H1 (cell line): Measurements from ENCODE around the gene BCHE. TPM values are rescaled to one million over a fixed set of nuclear protein-coding genes. Genes with fewer than 3 reads are reported as not detected.

Experiments used
- CTCF ChIA-PET: fragments of 300-600 bp; sonication (Branson Sonifier 250); formaldehyde crosslinking; loops from one replicate; lab custom pipeline; 2021; ENCODE audit not compliant: partially characterized antibody; lab: Charles Lee
- POLR2A ChIA-PET: fragments of 300-600 bp; sonication (Branson Sonifier 250); formaldehyde crosslinking; loops from one replicate; lab custom pipeline; 2021; ENCODE audit warnings: inconsistent platforms; ENCODE audit not compliant: partially characterized antibody; lab: Charles Lee
- DNase-seq, 2 experiments: peaks; one replicate each; pipeline versions ENCODE4 v3.0.0 to v3.0.0-alpha.2; 2010 to 2022; ENCODE audit warnings: low spot score in 2 of 2, low read depth in 1 of 2, mixed read lengths in 1 of 2
- FAIRE-seq: peaks from 2 replicates; lab custom pipeline; 2011; peaks lifted over from hg19 to GRCh38; lab: Jason Lieb, UNC
- H2AFZ ChIP-seq: 2 replicates; pipeline ENCODE4 v1.8.1; 2012; ENCODE audit warnings: low read length, inconsistent platforms
- H2AK5ac ChIP-seq: 2 replicates; pipeline ENCODE4 v1.6.1; 2013; ENCODE audit warnings: low read depth, low read length
- H2BK120ac ChIP-seq: replicated peaks from 2 replicates; pipeline ENCODE3; 2013; ENCODE audit warnings: low read depth, low read length, inconsistent platforms
- H2BK12ac ChIP-seq: 2 replicates; pipeline ENCODE4 v1.6.1; 2013; ENCODE audit warnings: low read depth, low read length
- H2BK15ac ChIP-seq: 2 replicates; pipeline ENCODE4 v1.6.1; 2013; ENCODE audit warnings: low read length
- H2BK20ac ChIP-seq: 2 replicates; pipeline ENCODE4 v1.6.1; 2013; ENCODE audit warnings: low read length
- H2BK5ac ChIP-seq: 2 replicates; pipeline ENCODE4 v1.6.1; 2013; ENCODE audit warnings: low read depth, low read length
- H3K14ac ChIP-seq: 2 replicates; pipeline ENCODE4 v1.6.1; 2013; ENCODE audit warnings: inconsistent platforms; ENCODE audit not compliant: insufficient read length
- H3K18ac ChIP-seq: 2 replicates; pipeline ENCODE4 v1.6.1; 2013; ENCODE audit warnings: low read length; ENCODE audit errors: extremely low read depth
- H3K23ac ChIP-seq: 2 replicates; pipeline ENCODE4 v1.6.1; 2013; ENCODE audit warnings: inconsistent platforms; ENCODE audit not compliant: insufficient read length
- H3K23me2 ChIP-seq: 2 replicates; pipeline ENCODE4 v1.6.1; 2013; ENCODE audit warnings: low read depth, low read length
- H3K27ac ChIP-seq: 2 replicates; pipeline ENCODE4 v1.6.1; 2011; ENCODE audit warnings: low read depth, low read length, inconsistent platforms
- H3K27me3 ChIP-seq, 4 experiments: replicated peaks in 1 of 4; 1 replicate in 1 of 4; 2 replicates in 3 of 4; pipeline versions ENCODE4 v1.6.1 to v1.8.1; 2011 to 2013; ENCODE audit warnings: low read length in 3 of 4, mild to moderate bottlenecking in 3 of 4, inconsistent platforms in 2 of 4, mixed read lengths in 2 of 4, moderate library complexity in 1 of 4; ENCODE audit not compliant: control insufficient read depth in 3 of 4, insufficient read depth in 3 of 4; ENCODE audit errors: extremely low read depth in 1 of 4
- H3K36me3 ChIP-seq, 4 experiments: 2 replicates each; pipeline versions ENCODE4 v1.6.1 to v1.8.1; 2011 to 2013; ENCODE audit warnings: mild to moderate bottlenecking in 4 of 4, low read length in 3 of 4, moderate library complexity in 2 of 4, control low read depth in 1 of 4, inconsistent platforms in 1 of 4; ENCODE audit not compliant: insufficient read depth in 4 of 4, control insufficient read depth in 2 of 4
- H3K4ac ChIP-seq: replicated peaks from 2 replicates; pipeline ENCODE3; 2013; ENCODE audit warnings: low read length, low read depth, mixed read lengths, inconsistent platforms; ENCODE audit not compliant: insufficient read length
- H3K4me1 ChIP-seq, 4 experiments: replicated peaks in 1 of 4; 1 replicate in 1 of 4; 2 replicates in 3 of 4; pipeline versions ENCODE4 v1.6.1 to v1.8.1; 2011 to 2013; ENCODE audit warnings: low read length in 3 of 4, inconsistent platforms in 2 of 4, mixed read lengths in 1 of 4; ENCODE audit not compliant: insufficient read depth in 4 of 4, control insufficient read depth in 3 of 4
- H3K4me2 ChIP-seq, 2 experiments: 2 replicates each; pipeline versions ENCODE4 v1.6.1 to v1.8.1; 2011 to 2013; ENCODE audit warnings: low read depth in 2 of 2, low read length in 2 of 2, control low read depth in 1 of 2, inconsistent platforms in 1 of 2, mild to moderate bottlenecking in 1 of 2; ENCODE audit not compliant: insufficient read depth in 1 of 2
- H3K4me3 ChIP-seq, 4 experiments: fragments of 200-600, 300-600 bp in 1 of 4; sonication (generic), shearing (Covaris generic), sonication (Bioruptor Twin) in 1 of 4; 2 replicates each; pipeline versions ENCODE4 v1.5.1 to v1.8.1; 2011 to 2016; ENCODE audit warnings: low read length in 4 of 4, low read depth in 3 of 4, control low read depth in 2 of 4, inconsistent platforms in 2 of 4, mild to moderate bottlenecking in 2 of 4, mixed read lengths in 1 of 4, moderate library complexity in 1 of 4; ENCODE audit not compliant: insufficient read depth in 2 of 4; ENCODE audit errors: extremely low read depth in 1 of 4
- H3K56ac ChIP-seq: replicated peaks from 2 replicates; pipeline ENCODE3; 2013; ENCODE audit warnings: low read depth, mild to moderate bottlenecking, mixed read lengths, low read length, inconsistent platforms; ENCODE audit not compliant: insufficient read length
- H3K79me1 ChIP-seq: 2 replicates; pipeline ENCODE4 v1.6.1; 2013; ENCODE audit warnings: low read depth, low read length, control low read depth
- H3K79me2 ChIP-seq, 2 experiments: 2 replicates each; pipeline versions ENCODE4 v1.6.1 to v1.8.1; 2012 to 2013; ENCODE audit warnings: low read length in 2 of 2, mild to moderate bottlenecking in 2 of 2, inconsistent platforms in 1 of 2; ENCODE audit not compliant: insufficient read depth in 2 of 2, control insufficient read depth in 1 of 2
- H3K9ac ChIP-seq, 4 experiments: replicated peaks in 1 of 4; 1 replicate in 1 of 4; 2 replicates in 3 of 4; pipeline versions ENCODE4 v1.6.1 to v1.8.1; 2011 to 2013; ENCODE audit warnings: low read depth in 3 of 4, low read length in 3 of 4, control low read depth in 2 of 4, mild to moderate bottlenecking in 2 of 4, moderate library complexity in 2 of 4, inconsistent platforms in 1 of 4; ENCODE audit errors: extremely low read depth in 1 of 4
- H3K9me3 ChIP-seq, 2 experiments: 2 replicates each; pipeline versions ENCODE4 v1.6.1 to v1.8.1; 2012 to 2013; ENCODE audit warnings: mild to moderate bottlenecking in 2 of 2, moderate library complexity in 2 of 2, control low read depth in 1 of 2, inconsistent platforms in 1 of 2, low read depth in 1 of 2, low read length in 1 of 2, mixed read lengths in 1 of 2; ENCODE audit not compliant: insufficient read depth in 2 of 2
- H4K20me1 ChIP-seq, 2 experiments: replicated peaks in 1 of 2; 2 replicates each; pipeline versions ENCODE3 to v1.8.1; 2011 to 2013; ENCODE audit warnings: inconsistent platforms in 2 of 2, low read length in 2 of 2, mild to moderate bottlenecking in 1 of 2; ENCODE audit not compliant: insufficient read depth in 2 of 2, control insufficient read depth in 1 of 2
- H4K5ac ChIP-seq: 2 replicates; pipeline ENCODE4 v1.6.1; 2013; ENCODE audit warnings: low read length, low read depth, mixed read lengths, inconsistent platforms; ENCODE audit not compliant: insufficient read length
- H4K8ac ChIP-seq: 2 replicates; pipeline ENCODE4 v1.8.0; 2013; ENCODE audit warnings: mild to moderate bottlenecking, moderate library complexity, low read length, inconsistent platforms; ENCODE audit not compliant: insufficient read depth; ENCODE audit errors: extremely low read depth
- H4K91ac ChIP-seq: replicated peaks from 2 replicates; pipeline ENCODE3; 2013; ENCODE audit warnings: low read length, mixed read lengths, inconsistent platforms; ENCODE audit not compliant: insufficient read length
- BRCA1 ChIP-seq: IDR thresholded peaks from 2 replicates; pipeline ENCODE4 v1.6.1; 2012; ENCODE audit warnings: low read depth, low read length, improper control_type of control experiment
- CREB1 ChIP-seq: IDR thresholded peaks from 2 replicates; pipeline ENCODE4 v1.6.1; 2012; ENCODE audit warnings: inconsistent platforms
- CTCF ChIP-seq, 3 experiments: IDR thresholded peaks; 1 replicate in 2 of 3; 2 replicates in 1 of 3; pipeline versions ENCODE4 v1.5.1 to v1.6.1; 2011; ENCODE audit warnings: low read length in 3 of 3, mild to moderate bottlenecking in 3 of 3, inconsistent platforms in 2 of 3, low read depth in 1 of 3, moderate library complexity in 1 of 3; ENCODE audit not compliant: insufficient read depth in 1 of 3; ENCODE audit errors: control extremely low read depth in 1 of 3
- EGR1 ChIP-seq: IDR thresholded peaks from 2 replicates; pipeline ENCODE4 v1.6.1; 2011; ENCODE audit warnings: low read depth, low read length, borderline replicate concordance
- EP300 ChIP-seq, 2 experiments: IDR thresholded peaks; 1 replicate in 1 of 2; 2 replicates in 1 of 2; pipeline ENCODE4 v1.6.1; 2011 to 2012; ENCODE audit warnings: low read depth in 2 of 2, low read length in 2 of 2, mild to moderate bottlenecking in 2 of 2, borderline replicate concordance in 1 of 2, inconsistent platforms in 1 of 2, moderate library complexity in 1 of 2
- KDM4A ChIP-seq: IDR thresholded peaks from one replicate; pipeline ENCODE4 v1.7.1; 2012; ENCODE audit warnings: low read depth, mild to moderate bottlenecking, moderate library complexity, low read length, inconsistent platforms; ENCODE audit not compliant: severe bottlenecking
- MAFK ChIP-seq: IDR thresholded peaks from 2 replicates; pipeline ENCODE4 v1.6.1; 2012; ENCODE audit warnings: low read depth, mild to moderate bottlenecking, improper control_type of control experiment, low read length
- NRF1 ChIP-seq: IDR thresholded peaks from 2 replicates; pipeline ENCODE4 v1.6.1; 2011; ENCODE audit warnings: mild to moderate bottlenecking, low read depth, low read length, improper control_type of control experiment
- POU5F1 ChIP-seq: IDR thresholded peaks from 2 replicates; pipeline ENCODE4 v1.6.1; 2011; ENCODE audit warnings: low read depth, mild to moderate bottlenecking, low read length, moderate library complexity
- RXRA ChIP-seq: IDR thresholded peaks from 2 replicates; pipeline ENCODE4 v1.6.1; 2011; ENCODE audit warnings: low read depth, mild to moderate bottlenecking, low read length, moderate library complexity; ENCODE audit not compliant: insufficient read depth
- SP1 ChIP-seq: IDR thresholded peaks from 2 replicates; pipeline ENCODE4 v1.6.1; 2011; ENCODE audit warnings: low read depth, low read length
- TAF1 ChIP-seq: IDR thresholded peaks from 2 replicates; pipeline ENCODE4 v1.6.1; 2011; ENCODE audit warnings: mild to moderate bottlenecking, low read depth, low read length
- TBP ChIP-seq: IDR thresholded peaks from 2 replicates; pipeline ENCODE4 v1.6.1; 2011; ENCODE audit warnings: low read depth, low read length, improper control_type of control experiment
- WGBS, 2 experiments: shearing (Covaris generic) in 1 of 2; methylation state at CpG; one replicate each; pipeline versions ENCODE4 v1.1.6 to v1.1.7; 2013 to 2015; ENCODE audit warnings: low lambda C conversion rate in 2 of 2, mixed read lengths in 2 of 2, inconsistent platforms in 1 of 2, low coverage in 1 of 2, missing lambda C conversion rate in 1 of 2; ENCODE audit not compliant: insufficient replicate concordance in 2 of 2, insufficient coverage in 1 of 2, insufficient read length in 1 of 2; ENCODE audit errors: extremely low coverage in 1 of 2, missing lambda C conversion rate in 1 of 2; 5-methylcytosine and 5-hydroxymethylcytosine counted together
- polyA plus RNA-seq, 7 experiments: library from polyadenylated mRNA; depleted of rRNA in 3 of 7; stranded (reverse) in 5 of 7; unstranded in 2 of 7; fragments of >200 nt in 5 of 7; fragments of 200-250 nt in 2 of 7; gene quantifications; 1 replicate in 5 of 7; 2 replicates in 1 of 7; 4 replicates in 1 of 7; pipeline versions ENCODE4 v1.2.1 to v1.2.3, GENCODE V29; 2011 to 2013; ENCODE audit warnings: missing spikeins in 2 of 7, mixed read lengths in 2 of 7
- total RNA-seq: library from RNA; stranded (reverse); fragmentation: NEBNext Ultra II Directional; extraction: Animal tissue kit (Norgen Biotek cat#: 25700); gene quantifications from 2 replicates; pipeline ENCODE4 v1.2.1, GENCODE V29; 2021

Gene BCHE
- total and polyA plus RNA-seq, 2 of the 8 experiments (the other 6 are each of a cell fraction or from before 2014, with no cell fraction given) = 0.56 to 1.9 TPM

GRCh38 chr3:165830746-165831145, 6.5 kb downstream of the BCHE start:
- Histone ChIP-seq H2AK5ac (no peak overlapping the region), H2BK15ac (no peak overlapping the region), H2BK120ac (no peak overlapping the region), H2BK5ac (no peak overlapping the region), H4K91ac (no peak overlapping the region), H3K18ac (no peak overlapping the region), H4K20me1 (no peaks in the 10 kb centered on the region), H3K9ac (no peak overlapping the region), H3K56ac (no peak overlapping the region), H2BK12ac (no peak overlapping the region), H3K4me2 (no peak overlapping the region), H2AFZ (no peak overlapping the region), H3K9me3 (no peaks in the 10 kb centered on the region), H3K36me3 (no peaks in the 10 kb centered on the region), H3K27ac (no peak overlapping the region), H3K4ac (no peak overlapping the region), H3K79me1 (no peaks in the 10 kb centered on the region), H4K8ac (no peak overlapping the region), H3K23me2 (no peaks in the 10 kb centered on the region), H3K79me2 (no peaks in the 10 kb centered on the region), H3K14ac (no peak overlapping the region), H4K5ac (no peak overlapping the region), H3K4me3 (no peak overlapping the region), H3K27me3 (no peaks in the 10 kb centered on the region), H2BK20ac (no peak overlapping the region), H3K23ac (no peak overlapping the region), H3K4me1 (no peaks in the 10 kb centered on the region)
- ChIA-PET CTCF (no interaction called here), POLR2A (no interaction called here)
- DNase-seq = no peak
- 86% methylated on average over 3 of the region's 3 CpGs; no CpG with 5 or more reads in 1 of the 2 experiments for WGBS, 2 experiments
- no peak for FAIRE-seq
- TF ChIP-seq KDM4A = no peak
- no peak for TF ChIP-seq RXRA
- TF ChIP-seq TBP = no peak
- TF ChIP-seq SP1 = no peak
- TF ChIP-seq CTCF (IDR thresholded peaks at IDR 0.05; ENCODE audit: control extremely low read depth in 1 of 3, insufficient read depth in 1 of 3, low read depth in 1 of 3, low read length in 3 of 3) = no peak
- no peak for TF ChIP-seq POU5F1
- no peak for TF ChIP-seq CREB1
- TF ChIP-seq MAFK = no peak
- no peak for TF ChIP-seq BRCA1
- no peak for TF ChIP-seq EGR1
- TF ChIP-seq NRF1 = no peak
- TF ChIP-seq EP300 (IDR thresholded peaks at IDR 0.05; ENCODE audit: borderline replicate concordance in 1 of 2, low read depth in 2 of 2, low read length in 2 of 2) = no peak
- no peak for TF ChIP-seq TAF1
